ENCODE measurements around the gene PARP4.
"Not testable (repeated sequence)": the region's sequence is repeated elsewhere in the genome, so short reads cannot be mapped to it uniquely, and the experiment has no call there.

GRCh38 chr13:24380227-24380626 is 132.4 kb downstream of the PARP4 start:
- TF ChIP-seq CTCF, POLR2A (IDR thresholded peaks at IDR 0.05): not testable (repeated sequence)
